GM23338 (cell line): ENCODE results near the gene PVALEF. TPM values are rescaled to one million over a fixed set of nuclear protein-coding genes. Genes with fewer than 3 reads are reported as not detected.

Source experiments
- ATAC-seq: fragments of 200-7000 bp; cut with Tn5 transposase; 3 replicates; pipeline ENCODE4 v1.9.1; 2020
- DNase-seq: peaks from one replicate; pipeline ENCODE4 v3.0.0-alpha.2; 2015; ENCODE audit warnings: low spot score
- H2AFZ ChIP-seq: fragments of 200-600 bp; sonication (generic); 2 replicates; pipeline ENCODE4 v1.8.0; 2016; ENCODE audit warnings: antibody characterized with exemption, mild to moderate bottlenecking, moderate library complexity
- H3F3A ChIP-seq: fragments of 200-600 bp; sonication (generic); replicated peaks from 2 replicates; pipeline ENCODE4 v1.8.0; 2017; ENCODE audit warnings: antibody characterized with exemption, mixed run types, low read depth
- H3K27ac ChIP-seq: fragments of 200-600 bp; sonication (generic); 2 replicates; pipeline ENCODE4 v1.6.1; 2016; ENCODE audit warnings: low read depth
- H3K27me3 ChIP-seq: fragments of 200-600 bp; sonication (generic); 2 replicates; pipeline ENCODE4 v1.8.0; 2016; ENCODE audit warnings: mild to moderate bottlenecking, mixed run types, moderate library complexity; ENCODE audit not compliant: insufficient read depth
- H3K36me3 ChIP-seq: fragments of 200-600 bp; sonication (generic); 2 replicates; pipeline ENCODE4 v1.8.0; 2016; ENCODE audit warnings: mild to moderate bottlenecking; ENCODE audit not compliant: insufficient read depth
- H3K4me1 ChIP-seq: fragments of 200-600 bp; sonication (generic); 2 replicates; pipeline ENCODE4 v1.8.0; 2016; ENCODE audit warnings: mild to moderate bottlenecking, moderate library complexity; ENCODE audit not compliant: insufficient read depth
- H3K4me2 ChIP-seq: fragments of 200-600 bp; sonication (generic); 2 replicates; pipeline ENCODE4 v1.7.1; 2017; ENCODE audit warnings: mixed run types
- H3K4me3 ChIP-seq: fragments of 200-600 bp; sonication (generic); 2 replicates; pipeline ENCODE4 v1.6.1; 2016; ENCODE audit warnings: mixed run types
- H3K79me2 ChIP-seq: fragments of 200-600 bp; sonication (generic); replicated peaks from 2 replicates; pipeline ENCODE4 v1.8.0; 2017; ENCODE audit warnings: mild to moderate bottlenecking; ENCODE audit not compliant: insufficient read depth
- H3K9me2 ChIP-seq: fragments of 200-600 bp; sonication (generic); 2 replicates; pipeline ENCODE4 v1.8.0; 2017; ENCODE audit not compliant: insufficient read depth
- H4K20me1 ChIP-seq: fragments of 200-600 bp; sonication (generic); replicated peaks from 2 replicates; pipeline ENCODE4 v1.8.0; 2017; ENCODE audit warnings: mild to moderate bottlenecking; ENCODE audit not compliant: insufficient read depth
- H3K27ac Mint-ChIP-seq: 2 replicates; pipeline ENCODE4 v1.8.0; 2020; ENCODE audit warnings: inconsistent platforms, mild to moderate bottlenecking, moderate library complexity, mixed read lengths
- H3K27me3 Mint-ChIP-seq: 3 replicates; pipeline ENCODE4 v1.8.0; 2022; ENCODE audit warnings: low read depth, mild to moderate bottlenecking, moderate library complexity, mixed read lengths, inconsistent platforms; ENCODE audit not compliant: insufficient read depth, poor library complexity
- H3K36me3 Mint-ChIP-seq: 3 replicates; pipeline ENCODE4 v1.8.0; 2021; ENCODE audit warnings: low read depth, mild to moderate bottlenecking, inconsistent platforms, moderate library complexity, mixed read lengths
- H3K4me1 Mint-ChIP-seq: 3 replicates; pipeline ENCODE4 v1.8.0; 2020; ENCODE audit warnings: mild to moderate bottlenecking, inconsistent platforms, mixed read lengths
- H3K4me3 Mint-ChIP-seq: 3 replicates; pipeline ENCODE4 v1.8.0; 2021; ENCODE audit warnings: moderate library complexity, mild to moderate bottlenecking, inconsistent platforms, mixed read lengths
- H3K9me3 Mint-ChIP-seq: 3 replicates; pipeline ENCODE4 v1.8.0; 2020; ENCODE audit warnings: moderate library complexity, mild to moderate bottlenecking, inconsistent platforms, mixed read lengths
- CREB1 ChIP-seq: fragments of 250-450 bp; sonication (Bioruptor Pico); IDR thresholded peaks from 2 replicates; pipeline ENCODE4 v1.5.0; 2020; ENCODE audit warnings: low read depth, mild to moderate bottlenecking, moderate library complexity
- CTCF ChIP-seq, 2 experiments: fragments of 200-600 bp in 1 of 2; sonication (generic) in 1 of 2; conservative IDR thresholded peaks; 2 replicates each; pipeline versions ENCODE4 v1.5.1 to v1.6.1; 2016 to 2017; ENCODE audit warnings: antibody characterized with exemption in 2 of 2, low read depth in 2 of 2, mild to moderate bottlenecking in 2 of 2, moderate library complexity in 1 of 2
- ETS1 ChIP-seq: IDR thresholded peaks from 2 replicates; pipeline ENCODE4 v1.6.1; 2016; ENCODE audit warnings: antibody characterized with exemption
- EZH2 ChIP-seq: fragments of 200-600 bp; sonication (generic); IDR thresholded peaks from one replicate; pipeline ENCODE4 v1.8.0; 2017; ENCODE audit warnings: antibody characterized with exemption, mild to moderate bottlenecking, low read depth; ENCODE audit not compliant: unreplicated experiment
- EZH2phosphoT487 ChIP-seq: fragments of 200-600 bp; sonication (generic); IDR thresholded peaks from one replicate; pipeline ENCODE4 v1.8.1; 2018; ENCODE audit warnings: antibody characterized with exemption; ENCODE audit not compliant: unreplicated experiment
- JUNB ChIP-seq: IDR thresholded peaks from one replicate; pipeline ENCODE4 v1.6.1; 2016; ENCODE audit warnings: antibody characterized with exemption; ENCODE audit not compliant: unreplicated experiment
- NANOG ChIP-seq: IDR thresholded peaks from 2 replicates; pipeline ENCODE4 v1.6.1; 2016; ENCODE audit warnings: antibody characterized with exemption, borderline replicate concordance
- POLR2AphosphoS5 ChIP-seq: IDR thresholded peaks from 2 replicates; pipeline ENCODE4 v1.6.1; 2016; ENCODE audit warnings: antibody characterized with exemption, low read depth
- REST ChIP-seq: IDR thresholded peaks from one replicate; pipeline ENCODE4 v1.6.1; 2018; ENCODE audit warnings: antibody characterized with exemption; ENCODE audit not compliant: unreplicated experiment
- STAT1 ChIP-seq: IDR thresholded peaks from one replicate; pipeline ENCODE4 v1.6.1; 2016; ENCODE audit warnings: antibody characterized with exemption; ENCODE audit not compliant: unreplicated experiment
- ZNF114 ChIP-seq: fragments of 250-450 bp; sonication (Bioruptor Pico); IDR thresholded peaks from 2 replicates; pipeline ENCODE4 v1.5.0; 2020; ENCODE audit warnings: mild to moderate bottlenecking, moderate library complexity
- ZNF331 ChIP-seq: fragments of 250-450 bp; sonication (Bioruptor Pico); IDR thresholded peaks from 2 replicates; pipeline ENCODE4 v1.5.0; 2020; ENCODE audit warnings: low read depth, mild to moderate bottlenecking, moderate library complexity
- ZNF462 ChIP-seq: fragments of 250-450 bp; sonication (Bioruptor Pico); IDR thresholded peaks from 2 replicates; pipeline ENCODE4 v1.5.0; 2020; ENCODE audit warnings: mild to moderate bottlenecking, moderate library complexity
- polyA plus RNA-seq: library from polyadenylated mRNA; unstranded; fragments of >200 nt; fragmentation: Nextera tagmentation; extraction: Ambion mirVana; gene quantifications from 2 replicates; pipeline ENCODE4 v1.2.1, GENCODE V29; 2016
- total RNA-seq: library from RNA; depleted of rRNA; stranded (reverse); fragments of >200 nt; shearing (Covaris generic); gene quantifications from 2 replicates; pipeline ENCODE4 v1.2.3, GENCODE V29; 2014

PVALEF gene
- total and polyA plus RNA-seq, 2 experiments from 2014 or later, result not detected

- no peaks in the 10 kb centered on the region for H3K36me3 ChIP-seq
- H3F3A ChIP-seq, result 0 out of 2 replicates have a peak, but pooled peaks cover 8% of the 10 kb centered on the region
- TF ChIP-seq CTCF (conservative IDR thresholded peaks at IDR 0.05; ENCODE audit: low read depth in 2 of 2) (no peak), ETS1 (no peak), JUNB (no peak), POLR2AphosphoS5 (no peak), STAT1 (no peak), EZH2phosphoT487 (no peak), ZNF462 (CRISPR knock-in tag) (no peak), ZNF114 (no peak), ZNF331 (no peak), EZH2 (no peak), NANOG (no peak), CREB1 (CRISPR knock-in tag) (no peak), REST (no peak)
- H3K27me3 ChIP-seq, result no peaks in the 10 kb centered on the region
- H3K27ac Mint-ChIP-seq, result no peak overlapping the region
- ATAC-seq (no peak), DNase-seq (no peak)
- no peak overlapping the region for H2AFZ ChIP-seq
- no peaks in the 10 kb centered on the region for H4K20me1 ChIP-seq
- no peaks in the 10 kb centered on the region for H3K9me2 ChIP-seq
- H3K27me3 Mint-ChIP-seq, result peaks cover 6% of the 10 kb centered on the region
- no peak overlapping the region for H3K4me3 Mint-ChIP-seq
- H3K4me3 ChIP-seq, result no peak overlapping the region
- no peak overlapping the region for H3K4me2 ChIP-seq
- no peaks in the 10 kb centered on the region for H3K9me3 Mint-ChIP-seq
- H3K36me3 Mint-ChIP-seq, result no peaks in the 10 kb centered on the region
- no peak overlapping the region for H3K27ac ChIP-seq
- peaks cover 2% of the 10 kb centered on the region; the same call in 1 of the 3 replicates for H3K4me1 Mint-ChIP-seq
- no peaks in the 10 kb centered on the region for H3K79me2 ChIP-seq
- H3K4me1 ChIP-seq, result no peaks in the 10 kb centered on the region
Observed at GRCh38 chr17:81171941-81172340, 6.6 kb downstream of the PVALEF start.
